ENCODE data around the gene RARA.

- TF ChIP-seq, protein P1, sequence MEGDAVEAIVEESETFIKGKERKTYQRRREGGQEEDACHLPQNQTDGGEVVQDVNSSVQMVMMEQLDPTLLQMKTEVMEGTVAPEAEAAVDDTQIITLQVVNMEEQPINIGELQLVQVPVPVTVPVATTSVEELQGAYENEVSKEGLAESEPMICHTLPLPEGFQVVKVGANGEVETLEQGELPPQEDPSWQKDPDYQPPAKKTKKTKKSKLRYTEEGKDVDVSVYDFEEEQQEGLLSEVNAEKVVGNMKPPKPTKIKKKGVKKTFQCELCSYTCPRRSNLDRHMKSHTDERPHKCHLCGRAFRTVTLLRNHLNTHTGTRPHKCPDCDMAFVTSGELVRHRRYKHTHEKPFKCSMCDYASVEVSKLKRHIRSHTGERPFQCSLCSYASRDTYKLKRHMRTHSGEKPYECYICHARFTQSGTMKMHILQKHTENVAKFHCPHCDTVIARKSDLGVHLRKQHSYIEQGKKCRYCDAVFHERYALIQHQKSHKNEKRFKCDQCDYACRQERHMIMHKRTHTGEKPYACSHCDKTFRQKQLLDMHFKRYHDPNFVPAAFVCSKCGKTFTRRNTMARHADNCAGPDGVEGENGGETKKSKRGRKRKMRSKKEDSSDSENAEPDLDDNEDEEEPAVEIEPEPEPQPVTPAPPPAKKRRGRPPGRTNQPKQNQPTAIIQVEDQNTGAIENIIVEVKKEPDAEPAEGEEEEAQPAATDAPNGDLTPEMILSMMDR (conservative IDR thresholded peaks at IDR 0.05; ENCODE audit: low read depth in 2 of 2), result no peak
- TF ChIP-seq POLR2AphosphoS5 (IDR thresholded peaks at IDR 0.05; ENCODE audit: low read depth) (no peak), EZH2 (IDR thresholded peaks at IDR 0.05; ENCODE audit: low read depth, unreplicated experiment) (no peak), CREB1 (CRISPR knock-in tag; IDR thresholded peaks at IDR 0.05; ENCODE audit: low read depth) (no peak), ZNF114 (CRISPR knock-in tag; IDR thresholded peaks at IDR 0.05) (no peak)
Measured at GRCh38 chr17:40291281-40291664, 17.7 kb upstream of the RARA start.
